SU-DHL-6 (cell line): Measurements from ENCODE around the gene VEZT.

Experiments
- H2AFZ ChIP-seq: fragments of 200-600 bp; sonication (generic); 2 replicates; pipeline ENCODE4 v1.6.1; 2014; ENCODE audit warnings: low read depth, mild to moderate bottlenecking, moderate library complexity, mixed read lengths, antibody characterized with exemption, low read length; ENCODE audit not compliant: severe bottlenecking
- H3F3A ChIP-seq: fragments of 200-600 bp; shearing (Covaris generic); 2 replicates; pipeline ENCODE4 v1.6.0; 2016; ENCODE audit warnings: antibody characterized with exemption, mild to moderate bottlenecking; ENCODE audit not compliant: insufficient read depth
- H3K27ac ChIP-seq: fragments of 200-600 bp; sonication (generic); 2 replicates; pipeline ENCODE4 v1.5.1; 2016; ENCODE audit warnings: low read depth, mild to moderate bottlenecking, low read length, moderate library complexity, mixed read lengths
- H3K27me3 ChIP-seq: fragments of 200-600 bp; sonication (generic), shearing (Covaris generic); 2 replicates; pipeline ENCODE4 v1.6.0; 2014; ENCODE audit warnings: mild to moderate bottlenecking, low read length
- H3K36me3 ChIP-seq: fragments of 200-600 bp; sonication (generic); 2 replicates; pipeline ENCODE4 v1.6.1; 2014; ENCODE audit warnings: mild to moderate bottlenecking, low read length, mixed read lengths
- H3K4me2 ChIP-seq: fragments of 300-600, 200-600 bp; shearing (Covaris generic), sonication (generic); 2 replicates; pipeline ENCODE4 v1.6.0; 2014; ENCODE audit warnings: low read length, low read depth, mild to moderate bottlenecking; ENCODE audit not compliant: poor library complexity, severe bottlenecking
- H3K4me3 ChIP-seq: fragments of 200-600 bp; sonication (generic); 2 replicates; pipeline ENCODE4 v1.5.1; 2014; ENCODE audit warnings: antibody characterized with exemption, low read length, mild to moderate bottlenecking, mixed read lengths; ENCODE audit not compliant: insufficient read depth, poor library complexity, severe bottlenecking
- H3K79me2 ChIP-seq: fragments of 200-600 bp; sonication (generic); 2 replicates; pipeline ENCODE4 v1.6.1; 2014; ENCODE audit warnings: mild to moderate bottlenecking, low read length, moderate library complexity; ENCODE audit not compliant: insufficient read depth
- H3K9ac ChIP-seq: fragments of 200-600 bp; sonication (generic); 2 replicates; pipeline ENCODE4 v1.7.0; 2014; ENCODE audit warnings: mild to moderate bottlenecking, low read length
- H3K9me2 ChIP-seq: fragments of 200-600 bp; sonication (generic); replicated peaks from 2 replicates; pipeline ENCODE4 v1.6.1; 2014; ENCODE audit warnings: low read length; ENCODE audit not compliant: insufficient read depth
- H3K9me3 ChIP-seq: fragments of 200-600 bp; sonication (generic); 2 replicates; pipeline ENCODE4 v1.6.1; 2014; ENCODE audit warnings: low read length, mixed read lengths; ENCODE audit not compliant: insufficient read depth
- H4K20me1 ChIP-seq: fragments of 200-600 bp; sonication (generic); 2 replicates; pipeline ENCODE4 v1.6.1; 2014; ENCODE audit warnings: low read depth, mild to moderate bottlenecking, antibody characterized with exemption, low read length, moderate library complexity, mixed read lengths
- EZH2phosphoT487 ChIP-seq: fragments of 200-600 bp; sonication (generic), shearing (Covaris generic); conservative IDR thresholded peaks from 2 replicates; pipeline ENCODE4 v1.6.1; 2018; ENCODE audit warnings: mild to moderate bottlenecking, antibody characterized with exemption, low read length, moderate library complexity, mixed read lengths
- TF ChIP-seq, protein P1 (sequence below): fragments of 200-600 bp; sonication (generic); IDR thresholded peaks from one replicate; pipeline ENCODE4 v1.5.1; 2017; ENCODE audit warnings: antibody characterized with exemption, mild to moderate bottlenecking, low read length, moderate library complexity; ENCODE audit not compliant: insufficient read depth, poor library complexity, severe bottlenecking

The VEZT gene

DNA sequence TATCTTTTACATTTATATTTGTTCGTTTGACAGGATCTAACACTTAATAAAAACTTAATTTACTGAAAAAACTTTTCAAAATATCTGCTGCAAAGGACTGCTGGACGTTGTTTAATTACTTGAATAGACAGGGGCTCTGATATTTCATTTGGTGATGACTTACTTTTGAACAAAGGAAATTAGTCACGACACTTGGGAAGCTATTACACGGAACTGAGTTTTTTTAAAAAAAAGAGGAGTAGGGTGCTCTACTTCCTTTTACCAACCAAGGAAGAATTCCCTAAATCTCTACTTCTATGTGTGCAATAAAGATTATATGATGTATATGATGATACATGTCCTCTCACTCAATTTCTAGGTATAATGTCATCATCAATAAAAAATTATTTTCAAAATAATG lies 5.0 kb upstream of the VEZT start:
- Histone ChIP-seq H3K9me2 (no peaks in the 10 kb centered on the region), H2AFZ (no peak overlapping the region), H3K9ac (no peak overlapping the region), H3K4me2 (no peak overlapping the region), H3F3A (peaks cover 10% of the 10 kb centered on the region; the same call in 1 of the 2 replicates), H3K36me3 (no peaks in the 10 kb centered on the region), H3K27ac (no peak overlapping the region), H4K20me1 (no peaks in the 10 kb centered on the region), H3K9me3 (no peaks in the 10 kb centered on the region), H3K27me3 (no peaks in the 10 kb centered on the region), H3K4me3 (no peak overlapping the region), H3K79me2 (0 out of 2 replicates have a peak, but pooled peaks cover 3% of the 10 kb centered on the region)
- no peak for TF ChIP-seq EZH2phosphoT487
- TF ChIP-seq, protein P1, sequence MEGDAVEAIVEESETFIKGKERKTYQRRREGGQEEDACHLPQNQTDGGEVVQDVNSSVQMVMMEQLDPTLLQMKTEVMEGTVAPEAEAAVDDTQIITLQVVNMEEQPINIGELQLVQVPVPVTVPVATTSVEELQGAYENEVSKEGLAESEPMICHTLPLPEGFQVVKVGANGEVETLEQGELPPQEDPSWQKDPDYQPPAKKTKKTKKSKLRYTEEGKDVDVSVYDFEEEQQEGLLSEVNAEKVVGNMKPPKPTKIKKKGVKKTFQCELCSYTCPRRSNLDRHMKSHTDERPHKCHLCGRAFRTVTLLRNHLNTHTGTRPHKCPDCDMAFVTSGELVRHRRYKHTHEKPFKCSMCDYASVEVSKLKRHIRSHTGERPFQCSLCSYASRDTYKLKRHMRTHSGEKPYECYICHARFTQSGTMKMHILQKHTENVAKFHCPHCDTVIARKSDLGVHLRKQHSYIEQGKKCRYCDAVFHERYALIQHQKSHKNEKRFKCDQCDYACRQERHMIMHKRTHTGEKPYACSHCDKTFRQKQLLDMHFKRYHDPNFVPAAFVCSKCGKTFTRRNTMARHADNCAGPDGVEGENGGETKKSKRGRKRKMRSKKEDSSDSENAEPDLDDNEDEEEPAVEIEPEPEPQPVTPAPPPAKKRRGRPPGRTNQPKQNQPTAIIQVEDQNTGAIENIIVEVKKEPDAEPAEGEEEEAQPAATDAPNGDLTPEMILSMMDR, result no peak

DNA sequence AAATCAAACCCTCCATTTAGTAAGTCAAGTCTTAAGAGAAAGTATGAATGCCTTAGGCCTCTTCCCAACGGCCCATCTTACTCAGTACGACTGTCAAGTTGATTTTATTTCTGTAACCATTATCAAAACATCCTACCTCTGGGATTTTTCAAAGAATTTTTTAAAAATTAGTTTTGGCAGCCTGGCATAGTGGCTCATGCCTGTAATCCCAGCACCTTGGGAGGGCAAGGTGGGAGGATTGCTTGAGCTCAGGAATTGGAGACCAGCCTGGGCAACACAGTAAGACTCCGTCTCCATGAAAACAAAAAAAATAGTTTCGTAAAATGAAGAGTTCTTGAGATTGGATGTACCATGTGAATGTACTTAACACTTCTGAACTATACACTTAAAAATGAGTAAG lies 4.5 kb upstream of the VEZT start:
- no peaks in the 10 kb centered on the region for H3K9me3 ChIP-seq
- H3K9ac ChIP-seq, result no peak overlapping the region
- no peak for TF ChIP-seq EZH2phosphoT487
- TF ChIP-seq, protein P1, result no peak
- no peak overlapping the region for H3K4me2 ChIP-seq
- no peaks in the 10 kb centered on the region for H3K9me2 ChIP-seq
- H3K27ac ChIP-seq, result no peak overlapping the region
- no peak overlapping the region for H3K4me3 ChIP-seq
- no peaks in the 10 kb centered on the region for H4K20me1 ChIP-seq
- no peak overlapping the region for H2AFZ ChIP-seq
- no peaks in the 10 kb centered on the region for H3K27me3 ChIP-seq
- H3K79me2 ChIP-seq, result peaks cover 7% of the 10 kb centered on the region
- H3F3A ChIP-seq, result peaks cover 11% of the 10 kb centered on the region
- no peaks in the 10 kb centered on the region for H3K36me3 ChIP-seq

DNA sequence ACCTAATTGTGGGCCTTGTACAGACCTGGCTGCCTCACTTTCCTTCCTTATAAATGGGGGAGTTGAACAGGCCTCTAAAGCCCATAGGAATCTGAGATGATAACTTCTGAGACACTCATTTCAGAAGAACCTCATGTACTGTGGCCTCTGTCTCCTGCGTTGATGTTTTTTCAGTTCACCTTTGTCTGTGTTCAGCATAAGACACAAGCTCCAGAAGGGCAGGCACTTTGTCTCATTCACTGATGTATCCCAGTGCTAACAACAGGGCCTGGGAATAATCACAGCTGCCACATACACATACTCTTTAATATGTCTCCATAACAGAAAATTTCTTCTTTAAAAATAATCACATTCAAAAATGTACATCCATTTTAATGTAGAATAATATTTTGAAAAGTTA lies 3.7 kb upstream of the VEZT start:
- Histone ChIP-seq H4K20me1 (no peaks in the 10 kb centered on the region), H3K36me3 (no peaks in the 10 kb centered on the region), H3K4me3 (no peak overlapping the region), H2AFZ (no peak overlapping the region), H3K9me2 (no peaks in the 10 kb centered on the region), H3K9me3 (no peaks in the 10 kb centered on the region), H3K79me2 (peaks cover 15% of the 10 kb centered on the region), H3K4me2 (no peak overlapping the region), H3K27me3 (no peaks in the 10 kb centered on the region), H3K27ac (no peak overlapping the region), H3F3A (peaks cover 18% of the 10 kb centered on the region), H3K9ac (no peak overlapping the region)
- TF ChIP-seq, protein P1, result no peak
- no peak for TF ChIP-seq EZH2phosphoT487

DNA sequence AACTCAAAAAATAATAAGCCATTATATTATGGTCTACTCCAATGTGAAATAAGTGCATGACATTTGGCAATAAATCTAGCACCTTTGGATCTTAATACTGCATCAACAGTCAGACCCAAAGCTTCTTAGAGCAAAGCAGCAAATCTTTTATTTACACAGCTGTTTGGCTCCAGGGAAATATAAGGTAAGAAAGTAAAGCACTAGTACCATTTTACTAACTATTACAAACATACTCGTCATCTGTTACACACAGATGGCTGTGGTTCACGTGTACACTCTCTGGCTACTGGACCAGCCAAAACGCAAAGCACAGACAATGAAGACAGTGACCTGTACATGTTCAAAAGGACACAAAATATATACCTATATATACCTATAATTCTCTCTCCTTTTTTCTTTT lies 3.1 kb upstream of the VEZT start:
- H3K9me3 ChIP-seq, result no peaks in the 10 kb centered on the region
- no peaks in the 10 kb centered on the region for H3K36me3 ChIP-seq
- no peak overlapping the region for H2AFZ ChIP-seq
- H3K9ac ChIP-seq, result no peak overlapping the region
- peaks cover 20% of the 10 kb centered on the region for H3K79me2 ChIP-seq
- H3K27ac ChIP-seq, result no peak overlapping the region
- TF ChIP-seq, protein P1, result no peak
- TF ChIP-seq EZH2phosphoT487, result no peak
- H4K20me1 ChIP-seq, result no peaks in the 10 kb centered on the region
- H3F3A ChIP-seq, result peaks cover 18% of the 10 kb centered on the region
- no peaks in the 10 kb centered on the region for H3K9me2 ChIP-seq
- H3K27me3 ChIP-seq, result no peaks in the 10 kb centered on the region
- H3K4me3 ChIP-seq, result no peak overlapping the region
- H3K4me2 ChIP-seq, result no peak overlapping the region
